Airway epithelial cell (primary cell): Measurements from ENCODE around the gene SETD4. TPM values are rescaled to one million over a fixed set of nuclear protein-coding genes. Genes with fewer than 3 reads are reported as not detected.

Experiments used
- total RNA-seq: library from RNA; depleted of rRNA; stranded (reverse); fragments of >200 nt; gene quantifications from 2 replicates; pipeline ENCODE4 v1.2.3, GENCODE V29; 2015

The SETD4 gene
- total RNA-seq, result 7.3 and 8.8 TPM in 2 replicates

GRCh38 chr21:36060159-36060921 is at the start of gene SETD4:
Gene SETD4, minus strand, starts transcription at chr21:36060526. Its CDS starts 1,638 bp downstream, at chr21:36058888.

GRCh38 chr21:36069713-36070583 is 9.6 kb upstream of the SETD4 start, which contains the start of gene CBR1:
Gene CBR1, plus strand, starts transcription at chr21:36070024. Its CDS starts 92 bp downstream, at chr21:36070116.

Other genes starting within 250 kb of the SETD4 start
- gene CBR1, start 9.5 kb upstream of the SETD4 start, total RNA-seq, result 154 and 307 TPM in 2 replicates
- 8.3 and 12.8 TPM in 2 replicates for gene CBR3, start 74.6 kb upstream of the SETD4 start, total RNA-seq
- 6.3 and 9.9 TPM in 2 replicates for gene DOP1B, start 96.3 kb upstream of the SETD4 start, total RNA-seq